Prostate gland (tissue), 2 donors: ENCODE data around the gene HADH. TPM values are rescaled to one million over a fixed set of nuclear protein-coding genes. Genes with fewer than 3 reads are reported as not detected.

Source experiments
- DNase-seq: peaks from one replicate; pipeline ENCODE4 v3.0.0-alpha.2; 2019; ENCODE audit warnings: low spot score
- H3K27ac ChIP-seq, 2 donors: fragments of 200-600 bp; sonication (generic); 2 replicates each; pipeline ENCODE4 v1.5.1; 2017 to 2019
- H3K27me3 ChIP-seq: fragments of 200-600 bp; sonication (generic); replicated peaks from 2 replicates; pipeline ENCODE4 v1.5.1; 2019; ENCODE audit not compliant: insufficient read depth
- H3K36me3 ChIP-seq, 2 donors: fragments of 200-600 bp; sonication (generic); 1 replicate in 1 of 2; 2 replicates in 1 of 2; pipeline versions ENCODE4 v1.5.1 to v1.8.1; 2017 to 2019
- H3K4me1 ChIP-seq: fragments of 200-600 bp; sonication (generic); replicated peaks from 2 replicates; pipeline ENCODE4 v1.5.1; 2019
- H3K4me3 ChIP-seq, 2 donors: fragments of 200-600 bp; sonication (generic); 2 replicates each; pipeline ENCODE4 v1.5.1; 2017 to 2019
- H3K9me3 ChIP-seq: fragments of 200-600 bp; sonication (generic); 2 replicates; pipeline ENCODE4 v1.5.1; 2017
- CTCF ChIP-seq, 4 experiments: fragments of 200-600 bp in 2 of 4; fragments of 450-650 bp in 2 of 4; sonication (generic) in 2 of 4; IDR thresholded peaks; 1 replicate in 3 of 4; 2 replicates in 1 of 4; pipeline ENCODE4 v1.5.1; 2016 to 2019; ENCODE audit warnings: antibody characterized with exemption in 4 of 4, mild to moderate bottlenecking in 2 of 4, moderate library complexity in 2 of 4
- POLR2A ChIP-seq: fragments of 450-650 bp; IDR thresholded peaks from one replicate; pipeline ENCODE4 v1.6.1; 2016; ENCODE audit warnings: antibody characterized with exemption, mild to moderate bottlenecking
- POLR2AphosphoS5 ChIP-seq: sonication (generic); formaldehyde crosslinking; IDR thresholded peaks from one replicate; pipeline ENCODE4 v1.6.1; 2017; ENCODE audit warnings: antibody characterized with exemption
- WGBS: methylation state at CpG from one replicate; pipeline ENCODE4 v1.1.5; 2018; 5-methylcytosine and 5-hydroxymethylcytosine counted together
- intact Hi-C: fragments of 100-400 bp; cut with DNase I; formaldehyde crosslinking; loops from one replicate; pipeline ENCODE4 v1.14.2; 2022
- total RNA-seq, 2 donors: library from RNA; depleted of rRNA; stranded (reverse); fragments of >200 nt; gene quantifications; one replicate each; pipeline ENCODE4 v1.1.0, GENCODE V29; 2016

Gene HADH
- total RNA-seq, 2 donors from 2014 or later, result 69.0 to 75.2 TPM

DNA sequence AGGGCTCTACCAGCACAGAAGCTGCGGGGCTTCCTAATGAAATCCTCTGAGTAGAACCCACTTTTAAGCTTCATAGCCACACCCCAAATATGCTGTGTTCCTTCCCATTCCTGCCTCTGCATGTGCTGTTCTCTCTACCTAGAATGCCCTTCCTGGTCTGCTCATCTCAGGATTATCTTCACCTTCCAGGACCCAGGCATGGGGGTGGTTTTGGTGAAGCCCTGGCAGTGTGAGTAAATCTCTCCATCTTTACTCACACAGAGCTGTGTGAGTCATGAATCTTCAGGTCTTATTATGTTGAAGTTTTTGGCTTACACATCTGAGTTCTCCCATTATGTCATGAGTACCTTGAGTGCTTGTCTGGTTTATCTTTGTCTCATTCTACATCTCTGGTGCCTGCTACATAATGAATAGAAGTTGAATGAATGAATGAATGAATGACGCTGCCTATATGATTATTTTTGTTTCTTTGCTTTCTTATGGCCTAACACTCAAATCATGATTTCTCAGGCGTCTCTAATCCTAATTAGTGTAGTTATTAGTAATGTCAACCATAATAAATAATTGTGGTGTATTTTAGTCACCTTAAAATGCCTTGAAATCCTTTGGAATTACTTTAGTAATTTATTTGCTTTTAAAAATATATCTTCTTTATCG lies 41.9 kb downstream of the HADH start:
- Histone ChIP-seq H3K9me3 (no peaks in the 10 kb centered on the region), H3K27ac (no peak overlapping the region), H3K4me3 (no peak overlapping the region), H3K27me3 (no peaks in the 10 kb centered on the region), H3K36me3 (peaks cover 0 to 4% of the 10 kb centered on the region in 2 donors), H3K4me1 (no peaks in the 10 kb centered on the region)
- TF ChIP-seq CTCF (IDR thresholded peaks at IDR 0.05) (no peak), POLR2A (no peak), POLR2AphosphoS5 (no peak)
- DNase-seq, result no peak
- WGBS, result 95% methylated on average over 4 of the region's 4 CpGs
- intact Hi-C loops, result no loop called here

GRCh38 chr4:108033348-108033747 lies 43.7 kb downstream of the HADH start:
- Histone ChIP-seq H3K4me1 (no peaks in the 10 kb centered on the region), H3K27ac (no peak overlapping the region), H3K9me3 (no peaks in the 10 kb centered on the region), H3K36me3 (peaks cover 0 to 4% of the 10 kb centered on the region in 2 donors), H3K4me3 (no peak overlapping the region), H3K27me3 (no peaks in the 10 kb centered on the region)
- TF ChIP-seq POLR2A, result no peak
- no peak for TF ChIP-seq CTCF (IDR thresholded peaks at IDR 0.05)
- TF ChIP-seq POLR2AphosphoS5, result no peak
- intact Hi-C loops, result no loop called here
- no peak for DNase-seq

GRCh38 chr4:108034565-108034964 lies 44.9 kb downstream of the HADH start:
- no peak for DNase-seq
- no peaks in the 10 kb centered on the region for H3K9me3 ChIP-seq
- no peaks in the 10 kb centered on the region for H3K4me1 ChIP-seq
- WGBS, result 80% methylated on average over 7 of the region's 7 CpGs
- H3K27me3 ChIP-seq, result no peaks in the 10 kb centered on the region
- no peak overlapping the region for H3K4me3 ChIP-seq
- H3K27ac ChIP-seq, result no peak overlapping the region
- peaks cover 0 to under 1% of the 10 kb centered on the region in 2 donors for H3K36me3 ChIP-seq
- TF ChIP-seq POLR2A (no peak), CTCF (IDR thresholded peaks at IDR 0.05) (no peak), POLR2AphosphoS5 (no peak)
- intact Hi-C loops, result no loop called here

- TF ChIP-seq POLR2AphosphoS5, result no peak
- H3K4me1 ChIP-seq, result no peaks in the 10 kb centered on the region
- H3K4me3 ChIP-seq, result no peak overlapping the region
- no peaks in the 10 kb centered on the region for H3K9me3 ChIP-seq
- no peaks in the 10 kb centered on the region for H3K36me3 ChIP-seq
- intact Hi-C loops, result no loop called here
- 91% methylated on average over 6 of the region's 6 CpGs for WGBS
- DNase-seq, result no peak
- no peak overlapping the region for H3K27ac ChIP-seq
- no peaks in the 10 kb centered on the region for H3K27me3 ChIP-seq
Measured at GRCh38 chr4:108035691-108036090, 46.0 kb downstream of the HADH start.

DNA sequence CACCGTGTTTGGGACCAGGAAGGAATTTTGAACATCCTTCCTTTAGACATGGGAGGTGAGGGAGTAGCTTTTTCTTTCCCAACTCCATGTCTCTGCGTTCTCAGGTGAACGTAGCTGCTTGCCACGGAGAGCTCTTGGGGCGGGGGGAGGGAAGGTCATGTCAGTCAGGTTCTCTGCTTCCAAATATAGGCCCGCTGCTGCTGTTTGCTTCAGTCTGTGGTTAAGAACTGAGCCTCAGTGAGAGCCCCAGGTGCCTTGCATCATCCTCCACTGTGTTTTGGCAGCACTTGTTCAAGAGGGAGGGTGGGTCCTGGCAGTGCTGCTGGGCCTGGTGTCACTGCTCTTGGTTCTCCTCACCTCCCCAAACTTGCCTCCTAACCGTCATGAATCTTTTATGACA lies 46.5 kb downstream of the HADH start:
- no peaks in the 10 kb centered on the region for H3K4me1 ChIP-seq
- H3K9me3 ChIP-seq, result no peaks in the 10 kb centered on the region
- intact Hi-C loops, result no loop called here
- H3K27me3 ChIP-seq, result no peaks in the 10 kb centered on the region
- no peak for TF ChIP-seq POLR2A
- no peak for TF ChIP-seq POLR2AphosphoS5
- TF ChIP-seq CTCF (IDR thresholded peaks at IDR 0.05), result no peak
- 81% methylated on average over 7 of the region's 7 CpGs for WGBS
- H3K4me3 ChIP-seq, result no peak overlapping the region
- H3K27ac ChIP-seq, result no peak overlapping the region
- H3K36me3 ChIP-seq, result no peaks in the 10 kb centered on the region
- DNase-seq, result no peak
